Neural progenitor cell (in vitro differentiated cells): Measurements from ENCODE around the gene SLC20A1.

Experiments
- CTCF ChIP-seq: fragments of 200-600 bp; sonication (generic); IDR thresholded peaks from 2 replicates; pipeline ENCODE4 v1.5.1; 2017; ENCODE audit warnings: antibody characterized with exemption, mild to moderate bottlenecking
- EZH2 ChIP-seq: fragments of 200-600 bp; sonication (generic); IDR thresholded peaks from 2 replicates; pipeline ENCODE4 v1.6.1; 2017; ENCODE audit warnings: antibody characterized with exemption, mild to moderate bottlenecking, moderate library complexity
- EZH2phosphoT487 ChIP-seq: fragments of 200-600 bp; sonication (generic); IDR thresholded peaks from 2 replicates; pipeline ENCODE4 v1.6.1; 2017; ENCODE audit warnings: antibody characterized with exemption

- TF ChIP-seq EZH2phosphoT487 (no peak), CTCF (no peak), EZH2 (no peak)
Observed at GRCh38 chr2:112646102-112646719, 472 bp downstream of the SLC20A1 start.
